ENCODE measurements around the gene FHL3. TPM values are rescaled to one million over a fixed set of nuclear protein-coding genes. Genes with fewer than 3 reads are reported as not detected.
"Not testable (repeated sequence)": the region's sequence is repeated elsewhere in the genome, so short reads cannot be mapped to it uniquely, and the experiment has no call there.

Gene FHL3
- polyA plus RNA-seq, 2 donors, result 8.3 to 13.7 TPM

GRCh38 chr1:37989361-37989930 lies 15.9 kb downstream of the FHL3 start:
- H3K9me3 ChIP-seq (ENCODE audit: control insufficient read depth in 2 of 2, insufficient read depth in 1 of 2, low read depth in 1 of 2, low read length in 1 of 2), result no peaks in the 10 kb centered on the region
- H3K27ac ChIP-seq (ENCODE audit: low read depth in 2 of 2, low read length in 1 of 2), result peak overlapping the region; percentile 38 to 77
- H3K4me1 ChIP-seq (ENCODE audit: control insufficient read depth in 2 of 2, insufficient read depth in 2 of 2, low read length in 1 of 2), result no peaks in the 10 kb centered on the region
- H3K4me3 ChIP-seq (ENCODE audit: low read depth in 1 of 2, low read length in 2 of 2), result peak overlapping the region; percentile 87 to 88
- peaks cover 1 to 2% of the 10 kb centered on the region in 2 donors for H3K36me3 ChIP-seq (ENCODE audit: control insufficient read depth in 2 of 2, insufficient read depth in 2 of 2, low read length in 1 of 2)
- 0 to 1% methylated on average over 30 of the region's 30 CpGs for WGBS, 2 donors
- no peaks in the 10 kb centered on the region for H3K27me3 ChIP-seq (ENCODE audit: control insufficient read depth in 1 of 2, insufficient read depth in 2 of 2, low read length in 2 of 2)

DNA sequence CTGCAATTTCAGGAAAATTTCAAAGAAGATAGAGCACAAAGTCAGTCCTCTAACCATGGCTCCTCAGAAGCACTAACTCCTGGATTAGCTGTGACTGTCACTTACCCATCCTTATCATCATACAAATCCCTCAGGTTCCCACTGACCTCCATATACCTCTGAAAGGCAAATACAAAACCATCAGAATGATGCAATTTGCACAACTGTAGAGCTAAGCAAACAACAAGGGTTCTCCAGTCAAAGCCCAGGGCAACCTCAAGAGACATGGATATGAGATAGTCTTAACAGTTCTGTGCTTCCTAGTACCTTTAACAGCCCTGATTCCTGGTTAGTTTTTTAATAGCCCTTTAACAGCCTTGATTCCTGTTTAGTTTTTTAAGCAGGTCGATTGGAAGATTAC lies 17.6 kb downstream of the FHL3 start:
- Histone ChIP-seq H3K4me1 (ENCODE audit: control insufficient read depth in 2 of 2, insufficient read depth in 2 of 2, low read length in 1 of 2) (no peaks in the 10 kb centered on the region), H3K9me3 (ENCODE audit: control insufficient read depth in 2 of 2, insufficient read depth in 1 of 2, low read depth in 1 of 2, low read length in 1 of 2) (no peaks in the 10 kb centered on the region), H3K36me3 (ENCODE audit: control insufficient read depth in 2 of 2, insufficient read depth in 2 of 2, low read length in 1 of 2) (peaks cover 6 to 7% of the 10 kb centered on the region in 2 donors), H3K27me3 (ENCODE audit: control insufficient read depth in 1 of 2, insufficient read depth in 2 of 2, low read length in 2 of 2) (no peaks in the 10 kb centered on the region), H3K4me3 (ENCODE audit: low read depth in 1 of 2, low read length in 2 of 2) (no peak overlapping the region), H3K27ac (ENCODE audit: low read depth in 2 of 2, low read length in 1 of 2) (no peak overlapping the region)
- WGBS, 2 donors, result 38 to 63% methylated on average over 1 of the region's 1 CpG

DNA sequence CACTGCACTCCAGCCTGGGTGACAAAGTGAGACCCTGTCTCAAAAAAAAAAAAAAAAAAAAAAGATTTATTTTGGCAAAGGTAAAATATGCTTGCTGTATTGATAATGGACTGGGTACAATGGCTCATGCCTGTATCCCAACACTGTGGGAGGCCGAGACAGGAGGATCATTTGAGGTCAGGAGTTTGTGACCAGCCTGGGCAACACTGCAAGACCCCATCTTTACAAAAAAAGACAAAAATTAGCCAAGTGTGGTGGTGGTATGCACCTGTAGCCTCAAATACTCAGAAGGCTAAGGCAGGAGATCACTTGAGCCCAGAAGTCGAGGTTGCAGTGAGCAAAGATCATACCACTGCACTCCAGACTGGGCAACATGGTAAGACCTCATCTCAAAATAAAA lies 21.8 kb downstream of the FHL3 start:
- 98 to 99% methylated on average over 2 of the region's 2 CpGs for WGBS, 2 donors
- H3K4me1 ChIP-seq (ENCODE audit: control insufficient read depth in 2 of 2, insufficient read depth in 2 of 2, low read length in 1 of 2), result no peaks in the 10 kb centered on the region
- H3K27ac ChIP-seq (ENCODE audit: low read depth in 2 of 2, low read length in 1 of 2), result no peak overlapping the region
- H3K36me3 ChIP-seq (ENCODE audit: control insufficient read depth in 2 of 2, insufficient read depth in 2 of 2, low read length in 1 of 2), result peaks cover 17 to 20% of the 10 kb centered on the region in 2 donors
- H3K9me3 ChIP-seq (ENCODE audit: control insufficient read depth in 2 of 2, insufficient read depth in 1 of 2, low read depth in 1 of 2, low read length in 1 of 2), result no peaks in the 10 kb centered on the region
- no peak overlapping the region for H3K4me3 ChIP-seq (ENCODE audit: low read depth in 1 of 2, low read length in 2 of 2)
- no peaks in the 10 kb centered on the region for H3K27me3 ChIP-seq (ENCODE audit: control insufficient read depth in 1 of 2, insufficient read depth in 2 of 2, low read length in 2 of 2)

GRCh38 chr1:37978541-37978940 lies 26.8 kb downstream of the FHL3 start:
- Histone ChIP-seq H3K4me3 (ENCODE audit: low read depth in 1 of 2, low read length in 2 of 2) (no peak overlapping the region), H3K27ac (ENCODE audit: low read depth in 2 of 2, low read length in 1 of 2) (no peak overlapping the region), H3K36me3 (ENCODE audit: control insufficient read depth in 2 of 2, insufficient read depth in 2 of 2, low read length in 1 of 2) (peaks cover 14 to 18% of the 10 kb centered on the region in 2 donors), H3K4me1 (ENCODE audit: control insufficient read depth in 2 of 2, insufficient read depth in 2 of 2, low read length in 1 of 2) (no peaks in the 10 kb centered on the region), H3K27me3 (ENCODE audit: control insufficient read depth in 1 of 2, insufficient read depth in 2 of 2, low read length in 2 of 2) (no peaks in the 10 kb centered on the region), H3K9me3 (ENCODE audit: control insufficient read depth in 2 of 2, insufficient read depth in 1 of 2, low read depth in 1 of 2, low read length in 1 of 2) (no peaks in the 10 kb centered on the region)
- WGBS, 2 donors, result 94% methylated on average over 4 of the region's 4 CpGs

- H3K36me3 ChIP-seq (ENCODE audit: control insufficient read depth in 2 of 2, insufficient read depth in 2 of 2, low read length in 1 of 2), result peaks cover 9 to 13% of the 10 kb centered on the region in 2 donors
- 56 to 60% methylated on average over 6 of the region's 6 CpGs for WGBS, 2 donors
- H3K4me3 ChIP-seq (ENCODE audit: low read depth in 1 of 2, low read length in 2 of 2); H3K9me3 ChIP-seq (ENCODE audit: control insufficient read depth in 2 of 2, insufficient read depth in 1 of 2, low read depth in 1 of 2, low read length in 1 of 2); H3K27ac ChIP-seq (ENCODE audit: low read depth in 2 of 2, low read length in 1 of 2); H3K4me1 ChIP-seq (ENCODE audit: control insufficient read depth in 2 of 2, insufficient read depth in 2 of 2, low read length in 1 of 2); H3K27me3 ChIP-seq (ENCODE audit: control insufficient read depth in 1 of 2, insufficient read depth in 2 of 2, low read length in 2 of 2): not testable (repeated sequence)
Observed at GRCh38 chr1:37975083-37975482, 30.2 kb downstream of the FHL3 start.

DNA sequence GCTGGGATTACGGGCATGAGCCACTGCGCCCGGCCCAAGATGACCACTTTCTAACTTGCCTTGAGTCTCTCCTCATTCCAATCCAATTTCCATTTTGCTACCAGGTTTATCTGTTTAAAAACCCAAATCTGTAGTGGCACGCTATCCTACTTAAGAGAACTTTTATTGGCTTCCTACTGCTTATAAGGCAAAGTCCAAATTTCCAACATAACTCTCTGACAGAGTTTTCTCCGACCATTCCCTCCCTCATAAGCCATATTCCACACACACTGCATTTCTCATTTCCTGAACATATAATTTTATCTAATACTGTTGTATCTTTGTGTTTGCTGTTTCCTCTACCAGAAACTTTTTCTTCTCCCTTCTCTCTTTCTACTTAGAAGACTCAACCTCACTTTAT lies 30.7 kb downstream of the FHL3 start:
- no peak overlapping the region for H3K27ac ChIP-seq (ENCODE audit: low read depth in 2 of 2, low read length in 1 of 2)
- 95 to 96% methylated on average over 5 of the region's 5 CpGs for WGBS, 2 donors

DNA sequence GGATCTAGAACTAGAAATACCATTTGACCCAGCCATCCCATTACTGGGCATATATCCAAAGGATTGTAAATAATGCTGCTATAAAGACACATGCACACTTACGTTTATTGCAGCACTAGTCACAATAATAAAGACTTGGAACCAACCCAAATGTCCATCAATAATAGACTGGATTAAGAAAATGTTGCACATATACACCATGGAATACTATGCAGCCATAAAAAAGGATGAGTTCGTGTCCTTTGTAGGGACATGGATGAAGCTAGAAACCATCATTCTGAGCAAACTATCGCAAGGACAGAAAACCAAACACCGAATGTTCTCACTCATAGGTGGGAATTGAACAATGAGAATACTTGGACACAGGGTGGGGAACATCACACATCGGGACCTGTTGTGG lies 31.6 kb downstream of the FHL3 start:
- not testable (repeated sequence) for H3K27ac ChIP-seq (ENCODE audit: low read depth in 2 of 2, low read length in 1 of 2); H3K4me1 ChIP-seq (ENCODE audit: control insufficient read depth in 2 of 2, insufficient read depth in 2 of 2, low read length in 1 of 2); H3K36me3 ChIP-seq (ENCODE audit: control insufficient read depth in 2 of 2, insufficient read depth in 2 of 2, low read length in 1 of 2); H3K4me3 ChIP-seq (ENCODE audit: low read depth in 1 of 2, low read length in 2 of 2); H3K27me3 ChIP-seq (ENCODE audit: control insufficient read depth in 1 of 2, insufficient read depth in 2 of 2, low read length in 2 of 2); H3K9me3 ChIP-seq (ENCODE audit: control insufficient read depth in 2 of 2, insufficient read depth in 1 of 2, low read depth in 1 of 2, low read length in 1 of 2)
- WGBS, 2 donors, result 93 to 94% methylated on average over 5 of the region's 5 CpGs

More for the DNA sequence above, 30.7 kb downstream of the FHL3 start:
- Histone ChIP-seq H3K36me3 (ENCODE audit: control insufficient read depth in 2 of 2, insufficient read depth in 2 of 2, low read length in 1 of 2) (peaks cover 5 to 13% of the 10 kb centered on the region in 2 donors), H3K9me3 (ENCODE audit: control insufficient read depth in 2 of 2, insufficient read depth in 1 of 2, low read depth in 1 of 2, low read length in 1 of 2) (no peaks in the 10 kb centered on the region), H3K4me1 (ENCODE audit: control insufficient read depth in 2 of 2, insufficient read depth in 2 of 2, low read length in 1 of 2) (no peaks in the 10 kb centered on the region), H3K27me3 (ENCODE audit: control insufficient read depth in 1 of 2, insufficient read depth in 2 of 2, low read length in 2 of 2) (no peaks in the 10 kb centered on the region), H3K4me3 (ENCODE audit: low read depth in 1 of 2, low read length in 2 of 2) (no peak overlapping the region)

GRCh38 chr1:37965301-37965700 lies 40.0 kb downstream of the FHL3 start:
- H3K4me3 ChIP-seq (ENCODE audit: low read depth in 1 of 2, low read length in 2 of 2), result no peak overlapping the region
- peaks cover 3% of the 10 kb centered on the region in 2 donors for H3K36me3 ChIP-seq (ENCODE audit: control insufficient read depth in 2 of 2, insufficient read depth in 2 of 2, low read length in 1 of 2)
- H3K4me1 ChIP-seq (ENCODE audit: control insufficient read depth in 2 of 2, insufficient read depth in 2 of 2, low read length in 1 of 2), result no peaks in the 10 kb centered on the region
- H3K9me3 ChIP-seq (ENCODE audit: control insufficient read depth in 2 of 2, insufficient read depth in 1 of 2, low read depth in 1 of 2, low read length in 1 of 2), result no peaks in the 10 kb centered on the region
- H3K27me3 ChIP-seq (ENCODE audit: control insufficient read depth in 1 of 2, insufficient read depth in 2 of 2, low read length in 2 of 2), result no peaks in the 10 kb centered on the region
- WGBS, 2 donors, result 52 to 82% methylated on average over 4 of the region's 4 CpGs
- H3K27ac ChIP-seq (ENCODE audit: low read depth in 2 of 2, low read length in 1 of 2), result peak overlapping the region in 1 of 2 donors; percentile 57

DNA sequence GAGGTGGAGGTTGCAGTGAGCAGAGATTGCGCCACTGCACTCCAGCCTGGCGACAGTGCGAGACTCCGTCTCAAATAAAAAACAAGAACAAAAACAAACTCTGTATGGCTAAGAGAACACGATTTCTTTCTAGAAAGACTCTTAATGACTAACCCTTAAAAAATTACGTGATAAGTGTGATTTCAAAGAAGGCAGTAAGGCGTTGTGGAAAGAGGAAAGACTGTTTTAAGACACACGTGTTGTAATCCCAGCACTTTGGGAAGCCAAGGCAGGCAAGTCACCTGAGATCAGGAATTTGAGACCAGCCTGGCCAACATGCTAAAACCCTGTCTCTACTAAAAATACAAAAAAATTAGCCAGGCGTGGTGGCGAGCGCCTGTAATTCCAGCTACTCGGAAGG lies 41.2 kb downstream of the FHL3 start:
- WGBS, 2 donors, result 88 to 93% methylated on average over 12 of the region's 12 CpGs
- not testable (repeated sequence) for H3K9me3 ChIP-seq (ENCODE audit: control insufficient read depth in 2 of 2, insufficient read depth in 1 of 2, low read depth in 1 of 2, low read length in 1 of 2); H3K27ac ChIP-seq (ENCODE audit: low read depth in 2 of 2, low read length in 1 of 2); H3K36me3 ChIP-seq (ENCODE audit: control insufficient read depth in 2 of 2, insufficient read depth in 2 of 2, low read length in 1 of 2); H3K4me1 ChIP-seq (ENCODE audit: control insufficient read depth in 2 of 2, insufficient read depth in 2 of 2, low read length in 1 of 2); H3K27me3 ChIP-seq (ENCODE audit: control insufficient read depth in 1 of 2, insufficient read depth in 2 of 2, low read length in 2 of 2); H3K4me3 ChIP-seq (ENCODE audit: low read depth in 1 of 2, low read length in 2 of 2)

- no peak overlapping the region for H3K4me3 ChIP-seq (ENCODE audit: low read depth in 1 of 2, low read length in 2 of 2)
- H3K27ac ChIP-seq (ENCODE audit: low read depth in 2 of 2, low read length in 1 of 2), result no peak overlapping the region
- peaks cover 3 to 17% of the 10 kb centered on the region in 2 donors for H3K36me3 ChIP-seq (ENCODE audit: control insufficient read depth in 2 of 2, insufficient read depth in 2 of 2, low read length in 1 of 2)
- no peaks in the 10 kb centered on the region for H3K27me3 ChIP-seq (ENCODE audit: control insufficient read depth in 1 of 2, insufficient read depth in 2 of 2, low read length in 2 of 2)
- H3K4me1 ChIP-seq (ENCODE audit: control insufficient read depth in 2 of 2, insufficient read depth in 2 of 2, low read length in 1 of 2), result no peaks in the 10 kb centered on the region
- 93 to 94% methylated on average over 2 of the region's 2 CpGs for WGBS, 2 donors
- H3K9me3 ChIP-seq (ENCODE audit: control insufficient read depth in 2 of 2, insufficient read depth in 1 of 2, low read depth in 1 of 2, low read length in 1 of 2), result no peaks in the 10 kb centered on the region
Observed at GRCh38 chr1:37958690-37959089, 46.6 kb downstream of the FHL3 start.

Data from esophagus (tissue), 2 donors.